ENCODE results near the gene PARM1. TPM values are rescaled to one million over a fixed set of nuclear protein-coding genes. Genes with fewer than 3 reads are reported as not detected.

The PARM1 gene
- total and polyA plus RNA-seq, 12 donors, result 11.3 to 204 (median 70.6) TPM

- WGBS, 4 donors, result 77 to 87% (median 86%) methylated on average over 3 of the region's 3 CpGs
- no peaks in the 10 kb centered on the region for H3K36me3 ChIP-seq (replicated peaks in 1 of 2)
- TF ChIP-seq POLR2A (IDR thresholded peaks at IDR 0.05), result no peak
- TF ChIP-seq, protein P1, sequence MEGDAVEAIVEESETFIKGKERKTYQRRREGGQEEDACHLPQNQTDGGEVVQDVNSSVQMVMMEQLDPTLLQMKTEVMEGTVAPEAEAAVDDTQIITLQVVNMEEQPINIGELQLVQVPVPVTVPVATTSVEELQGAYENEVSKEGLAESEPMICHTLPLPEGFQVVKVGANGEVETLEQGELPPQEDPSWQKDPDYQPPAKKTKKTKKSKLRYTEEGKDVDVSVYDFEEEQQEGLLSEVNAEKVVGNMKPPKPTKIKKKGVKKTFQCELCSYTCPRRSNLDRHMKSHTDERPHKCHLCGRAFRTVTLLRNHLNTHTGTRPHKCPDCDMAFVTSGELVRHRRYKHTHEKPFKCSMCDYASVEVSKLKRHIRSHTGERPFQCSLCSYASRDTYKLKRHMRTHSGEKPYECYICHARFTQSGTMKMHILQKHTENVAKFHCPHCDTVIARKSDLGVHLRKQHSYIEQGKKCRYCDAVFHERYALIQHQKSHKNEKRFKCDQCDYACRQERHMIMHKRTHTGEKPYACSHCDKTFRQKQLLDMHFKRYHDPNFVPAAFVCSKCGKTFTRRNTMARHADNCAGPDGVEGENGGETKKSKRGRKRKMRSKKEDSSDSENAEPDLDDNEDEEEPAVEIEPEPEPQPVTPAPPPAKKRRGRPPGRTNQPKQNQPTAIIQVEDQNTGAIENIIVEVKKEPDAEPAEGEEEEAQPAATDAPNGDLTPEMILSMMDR (IDR thresholded peaks at IDR 0.05), result no peak
- no peaks in the 10 kb centered on the region for H3K27me3 ChIP-seq
- DNase-seq, result no peak
- intact Hi-C loops (cut with DNase I), result no loop called here
- H3K4me1 ChIP-seq (replicated peaks in 1 of 2), result no peaks in the 10 kb centered on the region
- H3K9me3 ChIP-seq (replicated peaks in 1 of 3), result no peaks in the 10 kb centered on the region
- H3K4me3 ChIP-seq, result no peak overlapping the region
- H3K27ac ChIP-seq, result no peak overlapping the region
Observed at GRCh38 chr4:75007891-75008290, 75.0 kb downstream of the PARM1 start.

GRCh38 chr4:75009138-75009537 lies 76.2 kb downstream of the PARM1 start:
- intact Hi-C loops (cut with DNase I), result no loop called here
- no peaks in the 10 kb centered on the region for H3K27me3 ChIP-seq
- no peaks in the 10 kb centered on the region for H3K9me3 ChIP-seq (replicated peaks in 1 of 3)
- no peak overlapping the region for H3K4me3 ChIP-seq
- DNase-seq, result no peak
- H3K27ac ChIP-seq, result no peak overlapping the region
- H3K4me1 ChIP-seq (replicated peaks in 1 of 2), result no peaks in the 10 kb centered on the region
- WGBS, 4 donors, result 81 to 84% (median 83%) methylated on average over 1 of the region's 1 CpG
- TF ChIP-seq, protein P1 (IDR thresholded peaks at IDR 0.05), result no peak
- no peak for TF ChIP-seq POLR2A (IDR thresholded peaks at IDR 0.05)
- H3K36me3 ChIP-seq (replicated peaks in 1 of 2), result no peaks in the 10 kb centered on the region

DNA sequence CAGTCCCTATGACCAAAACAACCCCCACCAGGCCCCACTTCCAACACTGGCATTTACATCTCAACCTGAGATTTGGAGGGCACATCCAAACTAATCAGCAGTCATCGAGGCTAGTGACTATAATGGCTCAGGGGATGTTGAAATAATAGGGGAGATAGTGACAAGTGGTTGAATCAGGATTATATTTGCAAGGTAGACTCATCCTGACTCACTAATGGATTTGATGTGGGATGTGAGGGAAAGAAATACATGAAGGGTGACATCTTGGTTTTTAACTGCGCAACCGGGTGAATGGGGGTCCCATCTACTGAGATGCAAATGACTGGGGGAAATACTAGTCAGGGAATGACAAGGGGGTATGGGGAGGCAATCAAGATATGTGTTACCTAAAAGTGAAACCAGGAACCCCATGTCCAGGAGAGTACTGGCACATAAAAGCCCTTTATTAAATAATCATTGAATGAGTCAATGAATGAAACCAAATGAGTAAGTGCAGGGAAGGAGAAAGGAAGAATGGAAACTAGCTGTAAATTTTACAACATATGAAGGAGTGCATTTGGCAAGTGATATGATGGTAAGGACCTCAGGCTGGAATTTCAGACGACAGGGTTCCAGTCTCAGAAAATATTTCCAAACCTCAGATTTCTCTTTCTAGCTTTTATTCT lies 78.3 kb downstream of the PARM1 start:
- Histone ChIP-seq H3K27me3 (no peaks in the 10 kb centered on the region), H3K9me3 (replicated peaks in 1 of 3) (no peaks in the 10 kb centered on the region), H3K4me1 (replicated peaks in 1 of 2) (no peaks in the 10 kb centered on the region), H3K4me3 (no peak overlapping the region), H3K27ac (no peak overlapping the region), H3K36me3 (replicated peaks in 1 of 2) (no peaks in the 10 kb centered on the region)
- intact Hi-C loops (cut with DNase I), result no loop called here
- DNase-seq, result no peak
- 78 to 95% (median 84%) methylated on average over 4 of the region's 4 CpGs for WGBS, 4 donors
- TF ChIP-seq, protein P1 (IDR thresholded peaks at IDR 0.05), result no peak
- no peak for TF ChIP-seq POLR2A (IDR thresholded peaks at IDR 0.05)

DNA sequence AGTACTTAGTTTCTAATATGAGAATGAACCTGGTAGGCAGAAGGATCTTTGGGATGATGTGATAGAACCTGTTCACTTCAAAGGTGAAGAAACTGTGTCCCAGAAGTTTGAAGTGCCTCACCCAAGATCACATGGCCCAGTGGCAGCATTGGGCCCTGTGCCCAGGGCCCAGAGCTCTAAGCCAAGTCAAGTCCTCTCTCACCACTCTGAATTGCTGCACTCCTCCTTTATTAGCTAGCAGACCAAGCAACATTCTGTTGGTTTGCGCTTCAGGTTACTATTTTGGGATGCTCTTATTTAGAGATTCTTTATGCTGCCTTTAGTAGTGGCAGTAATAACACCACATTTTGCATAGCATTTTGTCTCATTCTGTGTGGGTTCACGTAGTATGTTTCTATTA lies 82.7 kb downstream of the PARM1 start:
- no peak overlapping the region for H3K27ac ChIP-seq
- H3K27me3 ChIP-seq, result no peaks in the 10 kb centered on the region
- no peak overlapping the region for H3K4me3 ChIP-seq
- no peak for DNase-seq
- intact Hi-C loops (cut with DNase I), result no loop called here
- H3K4me1 ChIP-seq (replicated peaks in 1 of 2), result no peaks in the 10 kb centered on the region
- no peak for TF ChIP-seq POLR2A (IDR thresholded peaks at IDR 0.05)
- TF ChIP-seq, protein P1 (IDR thresholded peaks at IDR 0.05), result no peak
- WGBS, 4 donors, result 89 to 91% (median 90%) methylated on average over 2 of the region's 2 CpGs
- H3K36me3 ChIP-seq (replicated peaks in 1 of 2), result no peaks in the 10 kb centered on the region
- H3K9me3 ChIP-seq (replicated peaks in 1 of 3), result no peaks in the 10 kb centered on the region

Data from adrenal gland (tissue), 12 donors.